Pancreas (tissue), 10 donors: Measurements from ENCODE around the gene ORC3. TPM values are rescaled to one million over a fixed set of nuclear protein-coding genes. Genes with fewer than 3 reads are reported as not detected.

Experiments used
- ATAC-seq, 4 donors: fragments of 200-7000 bp; cut with Tn5 transposase; one replicate each; pipeline versions ENCODE4 v1.8.0 to v1.9.1; 2020; ENCODE audit warnings: mild to moderate bottlenecking in 4 of 4, moderate library complexity in 4 of 4
- DNase-seq, 6 donors: peaks; one replicate each; pipeline ENCODE4 v3.0.0-alpha.2; 2020
- FAIRE-seq: peaks from 2 replicates; lab custom pipeline; 2012; peaks lifted over from hg19 to GRCh38; lab: Jason Lieb, UNC
- H3K27ac ChIP-seq, 4 donors: fragments of 200-600 bp; sonication (generic); 1 replicate in 3 of 4; 2 replicates in 1 of 4; pipeline versions ENCODE4 v1.5.0 to v1.8.0; 2020
- H3K27me3 ChIP-seq, 4 donors: fragments of 200-600 bp; one replicate each; pipeline ENCODE4 v1.8.0; 2021
- H3K36me3 ChIP-seq, 3 donors: fragments of 200-600 bp; sonication (generic) in 1 of 3; one replicate each; pipeline versions ENCODE4 v1.5.0 to v1.8.0; 2020 to 2021
- H3K4me1 ChIP-seq, 3 donors: fragments of 200-600 bp; one replicate each; pipeline ENCODE4 v1.8.0; 2021
- H3K4me3 ChIP-seq, 4 donors: fragments of 200-600 bp; sonication (generic) in 2 of 4; one replicate each; pipeline versions ENCODE4 v1.5.0 to v1.8.0; 2020 to 2021
- H3K9me3 ChIP-seq, 4 donors: fragments of 200-600 bp; one replicate each; pipeline ENCODE4 v1.8.0; 2021
- WGBS, 2 donors: extraction: QIAGEN DNeasy Blood & Tissue Kit; methylation state at CpG; one replicate each; pipeline ENCODE4 v1.1.7; 2013; 5-methylcytosine and 5-hydroxymethylcytosine counted together
- intact Hi-C, 3 donors: fragments of 100-400 bp; cut with DNase I; formaldehyde crosslinking; loops; one replicate each; pipeline versions ENCODE4 v1.11.1 to v1.14.2; 2022
- polyA plus RNA-seq, 2 donors: library from polyadenylated mRNA; stranded (reverse); fragments of 200-250 nt; gene quantifications; one replicate each; pipeline ENCODE4 v1.2.3, GENCODE V29; 2013
- total RNA-seq, 6 donors: library from RNA; stranded (reverse); fragmentation: NEBNext Ultra II Directional in 4 of 6; extraction: Animal tissue kit (Norgen Biotek cat#: 25700) in 4 of 6; gene quantifications; one replicate each; pipeline versions ENCODE4 v1.2.1 to v1.2.4, GENCODE V29; 2021 to 2023
- TF ChIP-seq, protein P1 (sequence below), 4 donors: fragments of 200-600 bp; sonication (generic) in 3 of 4; IDR thresholded peaks; one replicate each; pipeline versions ENCODE4 v1.5.0 to v1.8.0; 2021; ENCODE audit warnings: antibody characterized with exemption in 4 of 4
- donor health status: healthy with polysubstance abuse.
- donor health status: DM: no; HTN: no; CAD: no; lungs with moderate emphysema.
- donor health status: DM: no; HTN: no; CAD: no.
- donor health status: control.
- donor health status: control.
- donor health status: Bipolar disorder and iron deficiency.
- donor health status: DM: yes; HTN: yes; CAD: no.
- donor health status: DM: no; HTN: no; CAD: no.
- donor health status: DM: no; HTN: no; CAD: no.
- donor health status: DM: yes; HTN: yes; CAD: no.

ORC3 gene
- total and polyA plus RNA-seq, 8 donors: 5.5 to 11.6 (median 7.6) TPM

- Histone ChIP-seq H3K4me1 (no peaks in the 10 kb centered on the region), H3K27me3 (no peaks in the 10 kb centered on the region), H3K36me3 (peaks cover 0 to 6% (median 0%) of the 10 kb centered on the region in 3 donors), H3K9me3 (no peaks in the 10 kb centered on the region), H3K4me3 (no peak overlapping the region), H3K27ac (no peak overlapping the region)
- no peak for FAIRE-seq
- TF ChIP-seq, protein P1, sequence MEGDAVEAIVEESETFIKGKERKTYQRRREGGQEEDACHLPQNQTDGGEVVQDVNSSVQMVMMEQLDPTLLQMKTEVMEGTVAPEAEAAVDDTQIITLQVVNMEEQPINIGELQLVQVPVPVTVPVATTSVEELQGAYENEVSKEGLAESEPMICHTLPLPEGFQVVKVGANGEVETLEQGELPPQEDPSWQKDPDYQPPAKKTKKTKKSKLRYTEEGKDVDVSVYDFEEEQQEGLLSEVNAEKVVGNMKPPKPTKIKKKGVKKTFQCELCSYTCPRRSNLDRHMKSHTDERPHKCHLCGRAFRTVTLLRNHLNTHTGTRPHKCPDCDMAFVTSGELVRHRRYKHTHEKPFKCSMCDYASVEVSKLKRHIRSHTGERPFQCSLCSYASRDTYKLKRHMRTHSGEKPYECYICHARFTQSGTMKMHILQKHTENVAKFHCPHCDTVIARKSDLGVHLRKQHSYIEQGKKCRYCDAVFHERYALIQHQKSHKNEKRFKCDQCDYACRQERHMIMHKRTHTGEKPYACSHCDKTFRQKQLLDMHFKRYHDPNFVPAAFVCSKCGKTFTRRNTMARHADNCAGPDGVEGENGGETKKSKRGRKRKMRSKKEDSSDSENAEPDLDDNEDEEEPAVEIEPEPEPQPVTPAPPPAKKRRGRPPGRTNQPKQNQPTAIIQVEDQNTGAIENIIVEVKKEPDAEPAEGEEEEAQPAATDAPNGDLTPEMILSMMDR (IDR thresholded peaks at IDR 0.05): no peak
- WGBS, 2 donors: 85 to 90% methylated on average over 2 of the region's 2 CpGs
- ATAC-seq: no peak
- no peak for DNase-seq
- intact Hi-C loops: no loop called here
Measured at GRCh38 chr6:87663434-87663833, 73.5 kb downstream of the ORC3 start.

- H3K27ac ChIP-seq: no peak overlapping the region
- TF ChIP-seq, protein P1 (IDR thresholded peaks at IDR 0.05): no peak
Measured at GRCh38 chr6:87664921-87665485, 75.1 kb downstream of the ORC3 start.

GRCh38 chr6:87667032-87667431, 77.1 kb downstream of the ORC3 start:
- no peak for DNase-seq
- intact Hi-C loops: no loop called here
- Histone ChIP-seq H3K4me3 (no peak overlapping the region), H3K27ac (no peak overlapping the region), H3K36me3 (peaks cover 0 to 6% (median 0%) of the 10 kb centered on the region in 3 donors), H3K9me3 (no peaks in the 10 kb centered on the region), H3K27me3 (no peaks in the 10 kb centered on the region), H3K4me1 (no peaks in the 10 kb centered on the region)
- FAIRE-seq: no peak
- TF ChIP-seq, protein P1 (IDR thresholded peaks at IDR 0.05): no peak
- ATAC-seq: no peak

More at GRCh38 chr6:87664921-87665485, 75.1 kb downstream of the ORC3 start:
- no peaks in the 10 kb centered on the region for H3K4me1 ChIP-seq
- H3K36me3 ChIP-seq: peaks cover 0 to 6% (median 0%) of the 10 kb centered on the region in 3 donors
- H3K9me3 ChIP-seq: no peaks in the 10 kb centered on the region
- intact Hi-C loops: no loop called here
- DNase-seq (no peak), FAIRE-seq (no peak), ATAC-seq (no peak)
- H3K4me3 ChIP-seq: no peak overlapping the region
- no peaks in the 10 kb centered on the region for H3K27me3 ChIP-seq

GRCh38 chr6:87668013-87668412, 78.1 kb downstream of the ORC3 start:
- Histone ChIP-seq H3K36me3 (peaks cover 0 to 6% (median 0%) of the 10 kb centered on the region in 3 donors), H3K9me3 (no peaks in the 10 kb centered on the region), H3K27ac (no peak overlapping the region), H3K4me3 (no peak overlapping the region), H3K4me1 (no peaks in the 10 kb centered on the region), H3K27me3 (no peaks in the 10 kb centered on the region)
- 93 to 97% methylated on average over 2 of the region's 2 CpGs for WGBS, 2 donors
- FAIRE-seq: no peak
- DNase-seq: no peak
- no peak for ATAC-seq
- intact Hi-C loops: no loop called here
- TF ChIP-seq, protein P1 (IDR thresholded peaks at IDR 0.05): no peak

- ATAC-seq (peak in 1 of 4 donors; percentile 12), FAIRE-seq (no peak), DNase-seq (no peak)
- intact Hi-C loops: no loop called here
- no peaks in the 10 kb centered on the region for H3K27me3 ChIP-seq
- 51 to 63% methylated on average over 3 of the region's 3 CpGs for WGBS, 2 donors
- H3K9me3 ChIP-seq: no peaks in the 10 kb centered on the region
- H3K4me1 ChIP-seq: no peaks in the 10 kb centered on the region
- H3K4me3 ChIP-seq: no peak overlapping the region
- peaks cover 0 to 6% (median 0%) of the 10 kb centered on the region in 3 donors for H3K36me3 ChIP-seq
- TF ChIP-seq, protein P1 (IDR thresholded peaks at IDR 0.05): no peak
- no peak overlapping the region for H3K27ac ChIP-seq
Measured at GRCh38 chr6:87669051-87669450, 79.1 kb downstream of the ORC3 start.
